HG03097 (cell line): ENCODE data around the gene ITGB1BP2.
"Not testable (repeated sequence)": the region's sequence is repeated elsewhere in the genome, so short reads cannot be mapped to it uniquely, and the experiment has no call there.

ENCODE experiments used
- ATAC-seq: cut with Tn5 transposase; IDR thresholded peaks from one replicate; pipeline ENCODE4 v1.9.1; 2021; ENCODE audit not compliant: unreplicated experiment, low FRiP score

Gene ITGB1BP2

DNA sequence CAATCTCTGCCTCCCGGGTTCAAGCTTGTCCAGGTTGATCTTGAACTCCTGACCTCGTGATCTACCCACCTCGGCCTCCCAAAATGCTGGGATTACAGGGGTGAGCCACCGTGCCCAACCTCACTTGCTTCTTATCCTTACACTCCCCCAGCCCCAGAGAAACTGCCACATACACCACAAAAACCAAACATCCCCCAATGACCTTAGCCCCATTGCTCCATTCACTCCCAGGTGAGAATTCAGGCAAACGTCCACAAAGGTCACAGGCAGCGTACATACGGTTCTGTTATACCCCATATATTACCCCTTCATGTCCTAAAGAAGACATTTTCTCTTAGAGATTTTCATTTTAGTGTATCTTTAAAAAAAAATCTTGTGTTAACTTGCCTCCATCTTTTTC is 1.1 kb upstream of the ITGB1BP2 start:
- ATAC-seq: not testable (repeated sequence)

GRCh38 chrX:71302461-71303213 is 1.1 kb downstream of the ITGB1BP2 start:
- ATAC-seq: no peak

DNA sequence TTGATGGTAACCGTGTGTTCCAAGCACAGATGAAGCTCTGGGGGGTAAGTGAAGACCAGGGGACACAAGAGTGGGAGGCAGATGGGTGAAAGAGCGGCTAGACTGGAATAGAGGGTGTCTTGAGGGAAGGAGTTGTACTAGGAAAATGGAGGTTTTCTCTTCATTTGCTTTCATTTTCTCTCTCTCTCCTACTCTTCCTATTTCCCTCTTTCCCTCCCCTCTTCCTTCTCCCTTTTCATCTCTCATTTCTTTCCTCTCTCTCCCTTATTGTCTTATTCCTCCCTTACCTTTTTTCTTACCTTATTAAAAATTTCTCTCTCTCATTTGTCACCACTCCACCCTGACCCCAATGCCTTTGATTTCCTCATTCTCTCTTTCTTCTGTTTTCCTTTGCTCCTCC is 3.0 kb downstream of the ITGB1BP2 start:
- ATAC-seq: no peak

- ATAC-seq: no peak
These were observed 14.4 kb downstream of the ITGB1BP2 start for GRCh38 chrX:71315917-71316316.

GRCh38 chrX:71316959-71317358 is 15.4 kb downstream of the ITGB1BP2 start:
- not testable (repeated sequence) for ATAC-seq

GRCh38 chrX:71320126-71320525 is 18.6 kb downstream of the ITGB1BP2 start:
- no peak for ATAC-seq

GRCh38 chrX:71321731-71322130 is 20.2 kb downstream of the ITGB1BP2 start:
- ATAC-seq: no peak

DNA sequence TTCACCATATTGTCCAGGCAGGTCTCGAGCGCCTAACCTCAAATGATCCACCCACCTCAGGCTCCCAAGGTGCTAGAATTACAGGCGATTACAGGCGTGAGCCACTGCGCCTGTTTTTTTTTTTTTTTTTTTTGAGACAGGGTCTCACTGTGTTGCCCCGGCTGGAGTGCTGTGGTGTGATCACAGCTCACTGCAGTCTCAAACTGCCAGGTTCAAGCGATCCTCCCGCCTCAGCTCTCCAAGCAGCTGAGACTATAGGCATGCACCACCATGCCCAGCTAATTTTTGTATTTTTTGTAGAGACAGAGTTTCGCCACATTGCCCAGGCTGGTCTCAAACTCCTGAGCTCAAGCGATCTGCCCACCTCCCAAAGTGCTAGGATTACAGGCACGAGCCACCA is 22.9 kb downstream of the ITGB1BP2 start:
- not testable (repeated sequence) for ATAC-seq

DNA sequence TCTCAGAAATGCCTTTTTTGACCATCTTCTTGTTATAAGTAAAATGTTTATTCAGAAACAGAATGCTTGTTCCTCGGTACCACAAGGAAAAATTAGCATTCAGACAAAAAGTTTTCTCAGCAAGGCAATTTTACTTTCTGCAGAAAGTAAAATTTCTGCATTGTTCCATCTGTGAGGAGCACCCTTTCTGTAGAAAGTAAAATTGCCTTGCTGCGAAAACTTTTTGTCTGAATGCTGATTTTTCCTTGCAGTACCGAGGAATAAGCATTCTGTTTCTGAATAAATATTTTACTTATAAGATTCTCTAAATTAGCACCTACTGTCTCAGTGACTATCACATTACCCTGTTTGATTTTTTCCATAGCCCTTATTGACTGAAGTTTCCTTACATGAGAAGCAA is 24.8 kb downstream of the ITGB1BP2 start:
- ATAC-seq: no peak

GRCh38 chrX:71349151-71349665 is 47.7 kb downstream of the ITGB1BP2 start:
- not testable (repeated sequence) for ATAC-seq

DNA sequence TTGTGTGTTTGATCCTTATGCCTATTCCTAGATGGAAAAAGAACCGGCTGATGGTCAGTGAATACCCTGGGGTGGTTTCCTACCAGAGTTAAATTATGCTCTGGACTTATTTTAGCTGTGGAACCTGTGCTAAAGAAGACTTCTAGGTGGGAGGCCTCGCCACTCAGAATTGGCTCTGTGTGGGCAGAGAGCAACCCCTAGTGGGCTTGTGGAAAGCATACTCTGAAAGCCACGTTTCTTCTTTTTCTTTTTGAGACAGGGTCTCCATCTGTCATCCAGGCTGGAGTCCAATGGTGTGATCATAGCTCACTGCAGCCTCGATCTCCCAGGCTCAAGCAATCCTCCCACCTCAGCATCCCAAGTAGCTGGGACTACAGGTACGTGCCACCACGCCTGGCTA is 48.3 kb downstream of the ITGB1BP2 start:
- not testable (repeated sequence) for ATAC-seq

DNA sequence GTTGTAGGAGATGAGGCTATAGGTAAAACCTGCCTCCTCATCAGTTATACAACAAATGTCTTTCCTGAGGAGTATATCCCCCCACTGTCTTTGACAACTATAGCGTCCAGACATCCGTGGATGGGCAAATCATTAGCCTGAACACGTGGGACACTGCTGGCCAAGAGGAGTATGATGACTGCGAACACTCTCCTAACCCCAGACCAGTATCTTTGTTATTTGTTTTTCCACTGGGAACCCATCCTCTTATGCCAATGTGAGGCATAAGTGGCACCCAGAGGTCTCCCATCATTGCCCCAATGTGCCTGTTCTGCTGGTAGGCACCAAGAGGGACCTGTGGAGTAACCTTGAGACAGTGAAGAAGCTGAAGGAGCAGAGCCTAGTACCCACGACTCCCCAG is 50.9 kb downstream of the ITGB1BP2 start:
- not testable (repeated sequence) for ATAC-seq
